ENCODE results near the gene NT5M.
"Not testable (repeated sequence)": the region's sequence is repeated elsewhere in the genome, so short reads cannot be mapped to it uniquely, and the experiment has no call there.

NT5M gene

GRCh38 chr17:17377071-17377967 is 74.1 kb downstream of the NT5M start:
- no peak for DNase-seq

GRCh38 chr17:17379197-17379991 is 76.2 kb downstream of the NT5M start:
- DNase-seq, result no peak

DNA sequence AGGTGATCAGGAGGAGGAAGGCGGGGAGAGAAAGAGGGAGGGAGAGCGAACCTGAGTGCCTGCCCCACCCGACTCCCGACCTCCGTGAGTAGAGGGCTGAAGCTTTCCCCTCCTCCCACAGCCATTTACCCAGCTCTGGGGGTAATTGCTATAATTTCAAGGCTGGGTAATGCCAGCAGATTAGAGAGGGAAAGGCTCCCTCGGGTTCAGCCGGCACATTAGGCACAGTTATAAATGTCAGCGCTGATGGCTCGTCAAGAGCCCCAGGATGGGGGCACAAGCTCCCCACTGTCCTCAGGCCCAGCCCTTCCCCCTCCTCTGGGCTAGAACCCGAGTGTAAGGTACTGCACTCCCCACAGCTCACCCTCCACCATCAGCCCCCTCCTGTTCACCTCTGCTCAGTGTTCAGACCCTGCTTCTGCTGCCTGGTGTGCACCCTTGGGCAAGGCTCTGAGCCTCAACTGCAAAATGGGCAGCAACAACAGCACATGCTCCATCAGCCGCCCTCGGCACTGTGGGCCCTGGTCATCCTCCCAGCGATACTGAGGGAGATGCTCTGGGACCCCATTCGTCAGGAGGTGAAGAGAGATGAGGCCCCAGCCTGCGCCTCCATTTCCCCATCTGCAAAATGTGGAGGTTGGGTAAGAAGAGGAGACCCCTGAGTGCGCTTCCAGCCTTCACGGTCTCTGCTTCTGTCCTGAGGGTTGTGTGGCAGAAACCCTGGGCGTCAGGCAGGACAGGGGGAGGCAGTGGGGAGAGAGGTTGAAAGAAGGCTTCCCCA is 77.2 kb downstream of the NT5M start:
- DNase-seq, result no peak

DNA sequence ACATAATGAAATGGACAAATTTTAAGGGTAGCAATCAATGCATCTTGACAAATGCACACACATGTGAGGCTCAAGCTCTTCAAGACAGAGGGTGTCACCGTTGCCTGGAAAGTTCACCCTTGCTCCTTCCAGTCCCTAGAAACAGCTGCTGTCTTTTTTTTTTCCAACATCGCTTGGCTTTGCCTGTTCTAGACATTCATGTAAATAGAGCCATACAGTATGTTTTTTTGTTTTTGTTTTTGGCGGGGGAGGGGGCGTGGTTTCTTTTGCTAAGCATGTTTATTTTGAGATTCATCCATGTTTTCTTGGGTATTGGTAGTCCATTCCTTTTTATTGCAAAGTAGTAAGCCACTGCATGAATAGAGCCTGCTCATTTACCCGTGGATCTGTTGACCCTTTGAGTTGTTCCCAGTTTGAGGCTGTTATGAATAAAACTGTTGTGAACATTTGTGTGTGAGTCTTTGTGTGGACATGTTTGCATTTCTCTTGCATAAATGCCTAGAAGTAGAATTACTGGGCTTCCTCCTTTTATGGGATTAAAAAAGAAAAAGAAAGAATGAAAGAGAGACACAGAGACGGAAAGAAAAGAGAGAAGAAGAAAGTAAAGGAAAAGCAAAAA is 78.4 kb downstream of the NT5M start:
- no peak for DNase-seq

DNA sequence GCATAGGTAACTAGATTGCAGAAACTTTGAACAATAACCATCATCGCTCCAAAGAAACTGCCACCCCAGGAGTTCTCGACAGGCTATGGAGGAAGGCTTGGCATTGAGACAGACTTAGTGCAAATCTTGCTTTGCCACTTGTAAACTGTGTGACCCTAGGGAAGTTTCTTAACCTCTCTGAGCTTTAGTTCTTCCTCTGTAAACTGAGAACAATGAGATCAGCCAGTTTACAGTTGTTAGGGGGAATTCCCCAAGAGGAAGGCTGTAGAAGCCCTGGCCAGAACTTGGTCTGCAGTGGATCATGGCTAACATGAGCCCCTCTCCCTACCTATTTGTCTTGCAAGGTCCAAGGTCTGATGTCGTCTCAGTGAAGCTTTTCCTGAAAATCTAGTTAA is 78.9 kb downstream of the NT5M start:
- DNase-seq, result no peak

DNA sequence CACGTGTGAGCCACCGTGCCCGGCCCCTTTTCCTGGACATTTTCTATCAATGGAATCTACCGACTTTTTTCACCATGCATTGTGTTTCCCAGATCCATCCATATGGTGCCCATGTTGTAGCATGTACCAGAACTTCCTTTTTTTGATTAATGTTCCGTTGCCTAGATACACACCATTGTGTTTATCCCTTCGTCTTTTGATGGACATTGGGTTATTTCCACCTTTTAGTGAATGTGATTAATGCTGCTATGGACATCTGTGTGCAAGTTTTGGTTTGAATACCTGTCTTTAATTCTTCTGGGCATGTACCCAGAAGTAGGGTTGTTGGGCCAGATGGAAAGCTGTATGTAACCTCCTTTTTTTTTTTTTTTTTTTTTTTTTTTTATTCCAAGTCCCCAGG is 79.8 kb downstream of the NT5M start:
- no peak for DNase-seq

DNA sequence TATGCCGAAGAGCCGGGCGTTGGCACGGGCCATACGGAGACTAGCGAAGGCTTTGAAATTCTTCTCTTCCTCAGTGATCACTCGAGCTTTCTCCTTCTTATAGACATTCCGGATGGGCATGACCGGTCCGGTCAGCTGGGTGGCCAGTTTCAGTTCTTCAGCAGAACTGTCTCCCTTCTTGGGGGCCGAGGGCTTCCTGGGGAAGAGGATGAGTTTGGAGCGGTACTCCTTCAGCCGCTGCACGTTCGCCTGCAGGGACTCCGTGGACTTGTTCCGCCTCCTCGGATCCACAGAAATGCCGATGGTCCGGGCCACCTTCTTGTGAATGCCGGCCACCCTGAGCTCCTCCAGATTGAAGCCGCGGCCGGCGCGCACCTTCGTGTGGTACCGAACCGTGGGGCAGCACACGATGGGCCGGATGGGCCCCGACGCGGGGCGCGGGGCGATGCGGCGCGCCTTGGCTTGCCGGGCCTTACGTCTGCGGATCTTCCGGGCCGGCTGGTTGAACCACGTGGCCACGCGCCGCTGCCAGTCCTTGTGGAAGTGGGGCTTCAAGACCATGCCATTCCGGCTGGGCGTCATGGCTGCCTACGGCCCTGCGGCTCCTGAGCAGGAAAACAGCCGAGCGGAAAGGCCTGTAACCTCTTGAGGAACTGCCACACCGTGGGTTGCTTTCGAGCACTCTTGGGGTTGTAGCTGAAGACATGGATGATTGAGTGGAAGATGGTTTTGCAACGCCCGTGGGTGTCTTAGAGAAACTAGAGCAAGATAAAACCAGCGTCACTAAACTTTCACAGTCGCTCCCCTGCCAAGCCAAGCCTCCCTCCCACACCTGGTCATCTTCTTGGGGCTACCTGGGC is 80.5 kb downstream of the NT5M start:
- not testable (repeated sequence) for DNase-seq

GRCh38 chr17:17384291-17384615 is 81.1 kb downstream of the NT5M start:
- no peak for DNase-seq

- DNase-seq, result no peak
Observed at GRCh38 chr17:17384961-17385360, 81.8 kb downstream of the NT5M start.

DNA sequence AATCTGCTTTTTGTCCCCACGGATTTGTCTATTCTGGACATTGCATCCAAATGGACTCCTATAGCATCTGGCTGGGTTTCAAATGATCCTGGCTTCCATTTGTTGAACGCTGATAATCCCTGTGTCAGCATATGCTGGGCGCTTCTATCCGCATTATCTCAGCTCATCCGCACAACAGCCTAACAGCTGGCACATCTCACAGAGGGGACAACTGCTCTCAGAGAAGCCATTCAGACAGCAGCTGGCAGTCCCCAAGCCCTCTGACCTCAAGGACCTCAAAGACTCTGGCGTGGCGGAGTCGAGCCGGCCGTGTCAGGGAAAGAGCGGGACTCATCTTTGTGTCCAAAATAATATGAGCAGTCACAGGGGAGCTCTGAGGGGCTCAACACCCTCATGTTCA is 82.3 kb downstream of the NT5M start:
- DNase-seq, result no peak

GRCh38 chr17:17386094-17386800 is 83.1 kb downstream of the NT5M start:
- no peak for DNase-seq

DNA sequence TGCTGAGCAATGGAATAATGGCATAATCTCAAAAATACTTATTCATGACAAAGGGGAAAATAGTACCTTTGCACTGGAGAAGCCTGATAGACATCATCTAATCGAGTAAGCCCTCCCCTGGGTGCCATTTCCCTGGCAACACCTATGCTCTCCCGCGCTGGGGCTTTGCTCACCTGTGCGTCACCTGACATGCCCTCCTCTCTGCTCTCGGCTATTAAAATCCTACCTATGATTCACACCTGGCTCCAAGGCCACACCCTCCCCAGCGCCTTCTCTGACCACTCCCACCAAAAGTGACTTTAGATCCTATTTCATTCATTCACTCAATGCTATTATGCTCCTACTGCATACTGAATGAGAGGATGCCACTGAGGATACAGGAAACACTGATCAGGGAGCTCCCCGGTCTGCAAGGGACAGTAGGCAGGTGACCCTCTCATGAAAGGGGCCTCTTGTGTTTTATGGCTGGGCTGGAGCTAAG is 83.9 kb downstream of the NT5M start:
- no peak for DNase-seq

DNA sequence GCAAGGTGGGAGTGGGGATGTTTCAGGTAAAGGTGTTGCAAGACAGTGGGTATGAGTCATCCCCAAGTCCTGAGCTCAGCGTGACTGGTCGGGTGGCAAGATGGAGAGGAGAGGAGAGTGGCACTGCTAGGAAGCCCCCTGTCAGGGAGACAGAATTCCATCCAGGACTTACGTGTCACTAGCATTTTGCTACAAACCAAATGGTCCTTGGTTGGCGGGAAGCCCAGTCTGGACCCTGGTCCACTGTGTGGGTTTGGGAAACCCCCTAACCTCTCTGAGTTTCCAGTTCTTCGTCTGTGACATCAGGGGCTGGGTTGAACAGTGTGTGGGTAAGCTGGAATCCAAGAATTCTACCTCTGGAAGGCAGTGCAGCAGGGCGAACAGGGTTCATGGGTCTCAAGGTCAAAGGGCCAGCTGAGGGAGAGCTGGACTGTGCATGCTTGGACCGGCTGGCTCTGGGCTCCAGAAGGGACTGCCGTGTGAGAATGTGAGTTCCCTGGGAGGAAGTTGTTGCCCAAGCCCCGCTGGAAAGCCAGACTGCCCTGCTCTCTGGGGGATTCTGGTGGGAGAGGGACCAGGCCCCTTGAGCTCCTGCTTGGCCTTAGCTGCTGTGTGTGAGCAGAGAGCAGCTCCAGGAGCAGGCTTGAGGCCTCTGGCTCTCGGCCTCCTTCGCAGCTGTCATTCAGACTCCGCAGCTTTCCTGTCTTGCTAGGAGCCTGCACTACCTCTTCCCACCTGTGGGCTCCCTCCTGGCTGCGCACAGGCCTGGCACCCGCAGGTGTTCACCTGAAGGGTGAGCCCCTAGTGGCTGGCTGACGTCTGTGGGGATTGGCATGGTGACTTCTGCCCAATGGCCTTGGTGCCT is 84.6 kb downstream of the NT5M start:
- DNase-seq, result no peak

DNA sequence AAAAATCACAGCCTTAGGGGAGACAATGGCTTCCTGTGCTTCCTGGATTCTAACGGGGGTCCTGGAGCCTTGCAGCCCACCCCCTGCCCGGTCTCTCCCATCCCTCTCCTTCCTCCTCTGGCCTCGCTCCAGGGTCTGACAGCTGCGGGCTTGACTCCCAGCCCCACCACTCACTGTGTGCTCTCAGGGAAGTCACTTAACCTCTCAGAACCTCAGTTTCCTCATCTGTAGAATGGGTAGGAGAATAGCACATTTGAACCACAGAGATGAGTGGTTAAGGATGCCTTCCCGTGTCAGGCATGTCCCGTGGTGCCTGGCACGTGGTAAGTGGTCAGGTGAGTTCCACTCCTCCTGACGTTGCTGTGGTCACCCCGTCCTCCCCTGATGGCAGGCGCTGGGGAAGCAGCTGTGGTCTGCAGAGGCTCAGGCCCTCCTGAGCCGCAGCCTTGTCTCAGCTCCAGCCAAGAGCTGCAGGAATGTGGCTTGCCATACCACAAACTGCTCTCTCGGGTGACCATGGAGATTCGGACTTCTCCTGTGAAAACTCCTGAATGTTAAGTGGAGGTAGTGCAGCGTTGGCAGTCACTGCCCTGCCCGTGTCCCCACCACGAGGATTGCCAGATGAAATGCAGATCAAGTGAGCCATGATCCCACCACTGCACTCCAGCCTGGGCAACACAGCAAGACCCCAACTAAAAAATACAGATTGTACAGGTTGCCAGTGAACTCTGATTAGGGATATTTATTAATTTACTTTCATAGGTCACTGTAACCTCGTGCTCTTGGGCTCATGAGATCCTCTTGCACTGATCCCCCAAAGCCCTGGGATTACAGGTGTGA is 85.7 kb downstream of the NT5M start:
- DNase-seq, result no peak

- peak in 2 of 4 experiments; percentile 18 to 26 for DNase-seq
Observed at GRCh38 chr17:17391668-17392370, 88.6 kb downstream of the NT5M start.

GRCh38 chr17:17393976-17394375 is 90.8 kb downstream of the NT5M start:
- no peak for DNase-seq

- DNase-seq, result no peak
Observed at GRCh38 chr17:17394494-17394893, 91.3 kb downstream of the NT5M start.

DNA sequence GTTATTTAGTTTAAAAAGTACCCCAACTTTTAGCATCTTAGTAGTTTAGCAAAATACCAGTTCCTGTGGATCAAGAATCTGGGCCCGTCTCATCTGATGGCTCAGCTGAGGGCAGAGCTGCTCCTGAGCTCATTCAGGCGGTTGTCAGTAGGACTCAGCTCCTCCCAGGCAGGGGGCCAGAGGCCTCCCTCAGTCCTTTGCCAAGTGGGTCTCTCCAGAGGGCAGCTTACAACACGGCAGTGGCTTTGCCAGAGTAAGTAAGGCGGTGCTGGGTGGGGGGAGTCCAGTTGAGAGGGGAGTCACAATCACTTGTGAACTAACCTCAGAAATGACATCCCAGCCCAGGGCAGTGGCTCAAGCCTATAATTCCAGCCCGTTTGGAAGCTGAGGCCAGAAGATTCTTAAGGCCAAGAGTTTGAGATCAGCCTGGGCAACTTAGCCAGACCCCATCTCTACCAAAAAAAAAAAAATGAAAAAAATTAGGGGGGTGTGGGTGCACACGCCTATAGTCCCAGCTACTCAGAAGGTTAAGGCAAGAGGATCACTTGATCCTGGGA is 92.2 kb downstream of the NT5M start:
- DNase-seq, result no peak

Measured in activated CD4-positive, CD25-positive, alpha-beta regulatory T cell (primary cell).